NCI-H128 (cell line): Measurements from ENCODE around the gene VEPH1.
"Not testable (repeated sequence)": the region's sequence is repeated elsewhere in the genome, so short reads cannot be mapped to it uniquely, and the experiment has no call there.

Source experiments
- DNase-seq: peaks from one replicate; lab custom pipeline; 2025; ENCODE audit not compliant: unreplicated experiment; lab: John Stamatoyannopoulos, UW

Gene VEPH1

GRCh38 chr3:157355276-157355675 lies 147.9 kb downstream of the VEPH1 start:
- no peak for DNase-seq

- DNase-seq: no peak
Observed at GRCh38 chr3:157354722-157355121, 148.5 kb downstream of the VEPH1 start.

- no peak for DNase-seq
Observed at GRCh38 chr3:157354254-157354653, 149.0 kb downstream of the VEPH1 start.

GRCh38 chr3:157353652-157354051 lies 149.6 kb downstream of the VEPH1 start:
- no peak for DNase-seq

- DNase-seq: no peak
Observed at GRCh38 chr3:157351981-157352380, 151.2 kb downstream of the VEPH1 start.

- DNase-seq: not testable (repeated sequence)
Observed at GRCh38 chr3:157350651-157351050, 152.6 kb downstream of the VEPH1 start.

GRCh38 chr3:157348304-157349075 lies 154.7 kb downstream of the VEPH1 start:
- not testable (repeated sequence) for DNase-seq

GRCh38 chr3:157347577-157348303 lies 155.5 kb downstream of the VEPH1 start:
- no peak for DNase-seq

GRCh38 chr3:157336252-157337009 lies 166.8 kb downstream of the VEPH1 start:
- DNase-seq: no peak

GRCh38 chr3:157335233-157336076 lies 167.8 kb downstream of the VEPH1 start:
- DNase-seq: no peak

- DNase-seq: no peak
Observed at GRCh38 chr3:157333551-157333991, 169.6 kb downstream of the VEPH1 start.

- DNase-seq: no peak
Observed at GRCh38 chr3:157330206-157330605, 173.0 kb downstream of the VEPH1 start.

GRCh38 chr3:157329551-157329950 lies 173.7 kb downstream of the VEPH1 start:
- DNase-seq: no peak

- DNase-seq: no peak
Observed at GRCh38 chr3:157327837-157328236, 175.4 kb downstream of the VEPH1 start.

- no peak for DNase-seq
Observed at GRCh38 chr3:157327018-157327417, 176.2 kb downstream of the VEPH1 start.

- DNase-seq: not testable (repeated sequence)
Observed at GRCh38 chr3:157324869-157325268, 178.3 kb downstream of the VEPH1 start.

GRCh38 chr3:157323360-157323759 lies 179.9 kb downstream of the VEPH1 start:
- DNase-seq: no peak

- no peak for DNase-seq
Observed at GRCh38 chr3:157319672-157320071, 183.5 kb downstream of the VEPH1 start.

GRCh38 chr3:157318639-157319288 lies 184.5 kb downstream of the VEPH1 start:
- DNase-seq: no peak

GRCh38 chr3:157317895-157318294 lies 185.3 kb downstream of the VEPH1 start:
- no peak for DNase-seq
